WI38 (cell line): Measurements from ENCODE around the gene MLC1.

Source experiments
- H3K4me3 ChIP-seq: 2 replicates; pipeline ENCODE4 v1.5.1; 2011; ENCODE audit warnings: low read depth, mild to moderate bottlenecking, control low read depth, low read length
- CTCF ChIP-seq: IDR thresholded peaks from 2 replicates; pipeline ENCODE4 v1.5.1; 2012; ENCODE audit warnings: low read depth, mild to moderate bottlenecking, control low read depth, low read length

The MLC1 gene

GRCh38 chr22:50010676-50011446 lies 74.4 kb downstream of the MLC1 start:
- no peak overlapping the region for H3K4me3 ChIP-seq
- TF ChIP-seq CTCF, result no peak

DNA sequence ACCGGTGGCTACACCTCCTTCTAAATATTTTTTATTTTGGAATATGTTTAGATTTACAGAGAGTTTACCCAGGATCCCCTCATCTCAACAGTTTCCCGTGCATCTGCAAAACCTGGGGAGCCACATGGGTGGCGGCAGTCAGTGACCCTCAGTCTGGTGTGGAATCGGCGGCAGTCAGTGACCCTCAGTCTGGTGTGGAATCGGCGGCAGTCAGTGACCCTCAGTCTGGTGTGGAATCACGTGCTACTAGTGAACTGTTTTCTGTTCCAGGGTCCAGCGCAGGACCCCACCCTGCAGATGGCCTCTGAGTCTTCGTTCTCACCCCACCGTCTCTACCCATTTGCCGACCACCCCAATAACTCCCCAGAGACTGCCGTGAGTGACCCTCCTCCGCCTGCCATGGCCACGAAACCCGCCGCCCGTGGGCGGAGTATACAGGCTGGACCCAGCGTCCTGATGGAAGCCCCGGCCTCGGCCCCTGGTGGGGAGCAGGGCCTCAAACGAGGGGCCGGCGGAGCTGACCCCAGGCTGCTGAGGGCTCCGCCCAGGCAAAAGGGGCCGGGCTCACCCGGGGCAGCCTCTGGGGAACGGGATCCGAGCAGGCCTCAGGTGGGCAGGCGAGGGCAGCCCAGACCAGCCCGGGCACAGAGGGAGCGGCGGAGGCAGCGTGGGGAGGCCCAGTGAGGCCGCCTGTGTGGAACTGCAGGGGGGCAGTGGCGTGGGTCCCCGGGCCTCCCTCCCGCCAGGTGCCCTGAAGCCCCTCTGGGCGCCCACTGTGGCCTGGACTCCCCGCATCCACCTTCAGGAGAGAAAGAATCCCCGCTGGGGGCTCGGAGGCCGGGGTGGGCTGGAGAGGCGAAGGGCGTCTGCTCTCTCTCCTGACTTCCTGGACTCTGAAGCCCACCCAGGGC lies 75.2 kb downstream of the MLC1 start:
- no peak overlapping the region for H3K4me3 ChIP-seq
- TF ChIP-seq CTCF, result no peak
